Left lung (tissue), 10 donors: ENCODE measurements around the gene MARCHF9. TPM values are rescaled to one million over a fixed set of nuclear protein-coding genes. Genes with fewer than 3 reads are reported as not detected.
A peak's percentile ranks its signal among the peaks of the same experiment; 100 is the strongest.

ENCODE experiments used
- ATAC-seq: fragments of 200-7000 bp; cut with Tn5 transposase; one replicate; pipeline ENCODE4 v1.9.1; 2020; ENCODE audit warnings: moderate library complexity
- DNase-seq, 4 donors: peaks; one replicate each; pipeline ENCODE4 v3.0.0-alpha.2; 2013 to 2020
- H3K27ac ChIP-seq, 2 donors: fragments of 200-600 bp; sonication (generic) in 1 of 2; one replicate each; pipeline versions ENCODE4 v1.5.0 to v1.8.0; 2020 to 2021
- H3K27me3 ChIP-seq, 2 donors: fragments of 200-600 bp; sonication (generic) in 1 of 2; one replicate each; pipeline versions ENCODE4 v1.5.0 to v1.8.0; 2020 to 2021
- H3K36me3 ChIP-seq, 2 donors: fragments of 200-600 bp; sonication (generic) in 1 of 2; one replicate each; pipeline versions ENCODE4 v1.5.0 to v1.8.0; 2020 to 2021
- H3K4me1 ChIP-seq, 2 donors: fragments of 200-600 bp; one replicate each; pipeline ENCODE4 v1.8.0; 2021
- H3K4me3 ChIP-seq, 2 donors: fragments of 200-600 bp; sonication (generic) in 1 of 2; one replicate each; pipeline versions ENCODE4 v1.5.0 to v1.8.0; 2020 to 2021; ENCODE audit warnings: mild to moderate bottlenecking in 1 of 2
- H3K9me3 ChIP-seq, 2 donors: fragments of 200-600 bp; sonication (generic) in 1 of 2; one replicate each; pipeline versions ENCODE4 v1.5.0 to v1.8.0; 2020 to 2021
- intact Hi-C, 2 donors: fragments of 100-400 bp; cut with DNase I; formaldehyde crosslinking; loops; one replicate each; pipeline versions ENCODE4 v1.11.2 to v1.14.2; 2022
- polyA plus RNA-seq, 6 donors: library from polyadenylated mRNA; unstranded; fragments of 120-200 nt; gene quantifications; one replicate each; pipeline ENCODE4 v1.2.1, GENCODE V29; 2013; ENCODE audit not compliant: insufficient read length in 6 of 6
- total RNA-seq, 2 donors: library from RNA; stranded (reverse); fragmentation: NEBNext Ultra II Directional; extraction: Animal tissue kit (Norgen Biotek cat#: 25700); gene quantifications; one replicate each; pipeline ENCODE4 v1.2.1, GENCODE V29; 2021
- TF ChIP-seq, protein P1 (sequence below), 2 donors: fragments of 200-600 bp; sonication (generic) in 1 of 2; IDR thresholded peaks; one replicate each; pipeline versions ENCODE4 v1.5.0 to v1.8.0; 2021; ENCODE audit warnings: antibody characterized with exemption in 2 of 2
- donor health status: DM: no; HTN: yes; CAD: no.
- donor health status: DM: no; HTN: no; CAD: no.

Gene MARCHF9
- total and polyA plus RNA-seq, 8 donors = 16.5 to 22.6 (median 19.5) TPM

DNA sequence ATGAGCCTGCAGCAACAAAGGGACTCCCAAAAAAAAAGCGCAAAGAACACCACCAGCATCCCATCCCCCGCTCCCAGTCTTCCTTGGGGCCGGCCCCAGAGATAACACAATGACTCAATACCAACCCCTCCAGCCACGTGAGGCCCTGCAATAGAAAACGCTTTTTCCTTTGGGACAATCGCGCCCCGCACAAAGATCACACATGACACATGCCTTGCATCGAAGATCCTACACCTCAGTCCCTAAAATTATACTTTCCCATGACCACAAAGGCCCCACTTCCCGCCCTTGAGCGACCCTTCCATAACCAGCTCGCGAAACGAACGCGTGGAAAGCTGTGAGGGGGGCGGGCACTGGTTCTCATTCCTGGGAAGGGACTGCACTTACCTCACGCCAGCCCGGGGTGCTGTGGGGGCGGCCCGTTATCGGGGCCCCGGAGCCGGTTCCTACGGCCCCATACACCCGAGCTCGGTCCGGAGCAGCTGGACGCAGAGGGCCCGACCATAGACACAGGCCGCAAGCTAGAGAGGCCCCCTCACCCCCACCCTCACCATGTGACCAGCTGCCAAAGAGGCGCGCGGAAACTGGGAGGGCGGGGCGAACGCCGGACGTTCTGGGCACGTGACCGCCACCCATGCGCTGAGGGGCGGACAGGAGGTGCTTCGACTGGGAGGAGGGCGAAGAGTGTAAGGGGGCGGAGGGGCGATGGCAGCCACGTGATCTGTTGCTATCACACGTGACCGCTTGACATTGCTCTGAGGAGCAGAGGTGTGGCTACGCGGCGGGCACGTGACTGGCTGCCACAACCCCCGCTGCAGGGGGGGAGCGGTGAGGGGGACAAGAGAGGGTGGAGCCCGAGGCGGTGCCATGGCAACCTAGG lies 2.9 kb upstream of the MARCHF9 start, which contains the start of gene CDK4:
CDK4 (minus strand) TSS at position 523 of the 880 bp plus-strand sequence. CDS start 593 bp downstream, outside the sequence.
- intact Hi-C loops = no loop called here
- peaks cover 0 to 38% of the 10 kb centered on the region in 2 donors for H3K36me3 ChIP-seq

DNA sequence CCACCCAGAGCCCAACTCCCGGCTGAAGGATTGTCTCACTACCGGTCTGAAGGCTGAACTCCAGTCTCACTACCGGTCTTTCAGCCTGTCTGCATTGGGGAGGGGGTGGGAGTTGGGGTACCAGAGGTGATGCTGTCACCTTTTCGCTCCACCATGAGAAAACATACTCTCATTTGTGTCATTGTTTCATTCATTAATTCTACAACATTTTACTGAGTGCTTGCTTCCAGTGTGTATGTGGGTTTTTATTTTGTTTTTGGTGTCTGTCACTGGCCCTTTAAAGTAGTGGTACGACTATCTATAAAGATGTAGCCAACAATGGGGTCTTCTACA lies 2.3 kb upstream of the MARCHF9 start:
- Histone ChIP-seq H3K9me3 (no peaks in the 10 kb centered on the region), H3K27me3 (peaks cover 0 to 12% of the 10 kb centered on the region in 2 donors), H3K4me3 (peak overlapping the region in 1 of 2 donors; percentile 75), H3K27ac (peak overlapping the region; percentile 76 to 85), H3K4me1 (peaks cover 10 to 57% of the 10 kb centered on the region in 2 donors), H3K36me3 (peaks cover 0 to 34% of the 10 kb centered on the region in 2 donors)
- no peak for ATAC-seq
- DNase-seq = no peak
- TF ChIP-seq, protein P1, sequence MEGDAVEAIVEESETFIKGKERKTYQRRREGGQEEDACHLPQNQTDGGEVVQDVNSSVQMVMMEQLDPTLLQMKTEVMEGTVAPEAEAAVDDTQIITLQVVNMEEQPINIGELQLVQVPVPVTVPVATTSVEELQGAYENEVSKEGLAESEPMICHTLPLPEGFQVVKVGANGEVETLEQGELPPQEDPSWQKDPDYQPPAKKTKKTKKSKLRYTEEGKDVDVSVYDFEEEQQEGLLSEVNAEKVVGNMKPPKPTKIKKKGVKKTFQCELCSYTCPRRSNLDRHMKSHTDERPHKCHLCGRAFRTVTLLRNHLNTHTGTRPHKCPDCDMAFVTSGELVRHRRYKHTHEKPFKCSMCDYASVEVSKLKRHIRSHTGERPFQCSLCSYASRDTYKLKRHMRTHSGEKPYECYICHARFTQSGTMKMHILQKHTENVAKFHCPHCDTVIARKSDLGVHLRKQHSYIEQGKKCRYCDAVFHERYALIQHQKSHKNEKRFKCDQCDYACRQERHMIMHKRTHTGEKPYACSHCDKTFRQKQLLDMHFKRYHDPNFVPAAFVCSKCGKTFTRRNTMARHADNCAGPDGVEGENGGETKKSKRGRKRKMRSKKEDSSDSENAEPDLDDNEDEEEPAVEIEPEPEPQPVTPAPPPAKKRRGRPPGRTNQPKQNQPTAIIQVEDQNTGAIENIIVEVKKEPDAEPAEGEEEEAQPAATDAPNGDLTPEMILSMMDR (IDR thresholded peaks at IDR 0.05) = no peak
- intact Hi-C loops = no loop called here

More for the DNA sequence above, 2.9 kb upstream of the MARCHF9 start, which contains the start of gene CDK4:
- peak; percentile 83 for ATAC-seq
- H3K27me3 ChIP-seq = peaks cover 0 to 12% of the 10 kb centered on the region in 2 donors
- H3K4me3 ChIP-seq = peak within 1 kb of the TSS; percentile 67 to 75
- peaks cover 10 to 57% of the 10 kb centered on the region in 2 donors for H3K4me1 ChIP-seq
- peak; percentile 98 to 100 (median 100) for DNase-seq
- H3K9me3 ChIP-seq = no peaks in the 10 kb centered on the region
- TF ChIP-seq, protein P1 (IDR thresholded peaks at IDR 0.05) = no peak
- peak within 1 kb of the TSS; percentile 85 to 87 for H3K27ac ChIP-seq

DNA sequence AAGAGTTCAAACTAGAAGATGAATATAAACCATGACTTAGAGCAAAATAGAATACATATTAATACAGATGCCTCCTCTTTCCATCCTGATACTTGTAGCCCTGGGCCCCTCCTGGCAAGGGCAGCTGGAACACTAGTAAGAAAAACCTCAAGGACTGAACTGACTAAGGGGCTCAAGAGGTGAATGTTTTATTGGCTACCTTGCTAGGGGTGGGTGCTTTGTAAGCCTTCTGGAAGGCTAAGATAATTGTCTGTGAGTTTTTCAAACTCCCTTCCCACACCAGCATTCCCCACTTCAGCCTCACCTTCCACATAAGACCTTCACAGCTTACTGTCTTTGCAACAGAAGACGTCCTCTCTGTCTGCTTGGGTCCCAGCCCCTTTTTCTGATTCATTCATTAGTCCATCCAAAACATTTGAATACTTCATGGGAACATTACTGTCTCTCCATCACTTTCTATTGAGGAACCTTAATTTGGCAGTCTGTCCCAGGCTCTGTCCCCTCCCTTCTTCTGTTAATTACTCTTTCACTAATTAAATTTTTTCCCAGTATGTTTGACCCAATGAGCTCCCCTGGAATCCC lies 1.1 kb upstream of the MARCHF9 start:
- no peaks in the 10 kb centered on the region for H3K9me3 ChIP-seq
- H3K36me3 ChIP-seq = peaks cover 0 to 34% of the 10 kb centered on the region in 2 donors
- peak overlapping the region; percentile 76 to 85 for H3K27ac ChIP-seq
- H3K27me3 ChIP-seq = peaks cover 0 to 12% of the 10 kb centered on the region in 2 donors
- ATAC-seq (no peak), DNase-seq (no peak)
- TF ChIP-seq, protein P1 (IDR thresholded peaks at IDR 0.05) = no peak
- peaks cover 10 to 57% of the 10 kb centered on the region in 2 donors for H3K4me1 ChIP-seq
- H3K4me3 ChIP-seq = no peak overlapping the region
- intact Hi-C loops = no loop called here

DNA sequence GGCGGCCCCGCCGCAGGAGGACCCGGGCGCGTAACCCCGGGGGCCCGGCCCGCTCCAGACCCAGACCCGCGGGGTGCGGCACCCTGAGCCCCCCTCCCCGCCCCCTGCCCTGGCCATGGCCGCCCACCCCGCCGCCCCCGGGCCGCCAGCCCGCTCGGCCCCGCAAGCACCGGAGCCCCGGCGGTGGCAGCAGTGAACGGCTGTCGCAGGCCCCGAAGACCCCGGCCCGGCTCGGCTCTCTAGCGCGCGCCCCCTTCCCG lies 221 bp downstream of the MARCHF9 start:
- Histone ChIP-seq H3K36me3 (peaks cover 0 to 27% of the 10 kb centered on the region in 2 donors), H3K27ac (peak overlapping the region; percentile 64 to 76), H3K9me3 (no peaks in the 10 kb centered on the region), H3K4me3 (peak overlapping the region; percentile 50 to 63), H3K4me1 (peaks cover 10 to 57% of the 10 kb centered on the region in 2 donors), H3K27me3 (peaks cover 0 to 12% of the 10 kb centered on the region in 2 donors)
- ATAC-seq (no peak), DNase-seq (no peak)
- TF ChIP-seq, protein P1 (IDR thresholded peaks at IDR 0.05) = no peak
- intact Hi-C loops = no loop called here
